Measurements from ENCODE around the gene ZC3H18.

Gene ZC3H18

GRCh38 chr16:88584676-88585075 is 14.5 kb downstream of the ZC3H18 start:
- no peak for DNase-seq

- no peak for DNase-seq
Measured at GRCh38 chr16:88585269-88585668, 15.1 kb downstream of the ZC3H18 start.

GRCh38 chr16:88585927-88586581 is 15.9 kb downstream of the ZC3H18 start:
- DNase-seq, result no peak

- DNase-seq, result no peak
Measured at GRCh38 chr16:88588148-88588547, 17.9 kb downstream of the ZC3H18 start.

GRCh38 chr16:88588754-88589153 is 18.6 kb downstream of the ZC3H18 start:
- no peak for DNase-seq

- DNase-seq, result no peak
Measured at GRCh38 chr16:88589441-88589840, 19.2 kb downstream of the ZC3H18 start.

DNA sequence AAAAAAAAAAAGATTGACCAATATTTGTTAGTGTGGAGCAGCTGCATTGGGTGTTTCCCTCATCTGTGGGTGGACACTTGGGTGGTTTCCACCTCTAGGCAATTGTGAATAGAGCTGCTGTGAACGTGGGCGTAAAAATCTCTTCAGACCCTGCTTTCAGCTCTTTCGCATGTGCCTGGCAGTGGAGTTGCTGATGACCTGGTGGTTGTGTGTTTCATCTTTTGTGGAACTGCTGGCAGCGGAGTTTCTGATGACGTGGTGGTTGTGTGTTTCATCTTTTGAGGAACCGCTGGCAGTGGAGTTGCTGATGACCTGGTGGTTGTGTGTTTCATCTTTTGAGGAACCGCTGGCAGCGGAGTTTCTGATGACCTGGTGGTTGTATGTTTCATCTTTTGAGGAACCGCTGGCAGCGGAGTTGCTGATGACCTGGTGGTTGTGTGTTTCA is 21.4 kb downstream of the ZC3H18 start:
- DNase-seq, result no peak

DNA sequence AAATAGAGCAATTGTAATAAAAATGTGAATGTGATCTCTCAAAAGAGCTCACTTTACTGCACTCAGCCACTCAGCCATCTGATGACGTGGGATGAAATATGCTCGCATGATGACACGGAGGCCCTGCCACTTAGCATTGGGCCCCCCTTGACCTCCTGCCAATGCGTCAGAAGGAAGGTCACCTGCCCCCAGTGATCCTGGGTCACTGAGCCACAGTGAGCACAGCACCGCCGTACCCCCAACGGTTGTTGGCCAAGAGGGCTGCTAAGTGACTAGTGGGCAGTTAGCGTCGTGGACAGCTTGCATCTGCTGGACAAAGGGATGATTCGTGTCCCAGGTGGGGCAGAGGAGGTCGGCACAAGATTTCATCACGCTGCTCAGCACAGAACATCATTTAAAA is 22.9 kb downstream of the ZC3H18 start:
- no peak for DNase-seq

DNA sequence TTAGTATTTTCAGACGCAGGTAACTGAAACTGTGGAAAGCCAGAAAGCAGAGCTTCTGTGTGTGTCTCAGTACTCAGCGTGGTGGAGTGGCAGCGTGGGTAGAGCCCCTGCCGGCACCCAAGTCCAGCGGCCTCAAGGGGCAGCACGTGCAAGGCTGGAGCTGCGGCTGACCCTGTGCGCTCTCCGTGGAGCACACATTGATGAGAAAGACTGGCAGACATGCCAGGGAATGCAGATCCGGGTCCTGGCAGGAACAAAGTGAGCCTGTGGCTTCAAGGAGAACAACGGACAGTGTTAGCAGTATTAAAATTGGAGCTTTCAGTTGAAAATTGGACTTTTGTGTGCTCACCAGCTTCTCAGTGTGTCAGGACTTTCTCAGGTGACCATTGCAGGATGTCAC is 23.3 kb downstream of the ZC3H18 start:
- DNase-seq, result no peak

GRCh38 chr16:88593910-88594309 is 23.7 kb downstream of the ZC3H18 start:
- no peak for DNase-seq

DNA sequence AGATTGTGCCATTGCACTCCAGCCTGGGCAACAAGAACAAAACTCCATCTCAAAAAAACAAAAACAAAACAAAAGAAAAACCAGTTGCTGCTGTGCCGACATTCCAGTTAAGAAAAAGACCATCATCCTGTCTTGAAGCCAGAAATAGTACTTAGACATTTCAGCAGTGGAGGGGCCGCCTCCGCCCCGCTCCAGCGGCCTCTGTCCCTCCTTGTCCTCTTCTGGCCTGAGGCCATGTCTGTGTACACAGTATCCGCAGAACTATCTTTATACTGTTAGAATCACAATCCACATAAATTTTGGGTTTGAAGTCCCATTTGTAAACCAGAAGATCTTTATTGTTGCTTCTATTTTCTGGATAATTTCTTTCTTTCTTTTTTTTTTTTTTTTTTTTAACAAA is 24.9 kb downstream of the ZC3H18 start:
- DNase-seq, result no peak

- DNase-seq, result no peak
Measured at GRCh38 chr16:88595921-88596320, 25.7 kb downstream of the ZC3H18 start.

DNA sequence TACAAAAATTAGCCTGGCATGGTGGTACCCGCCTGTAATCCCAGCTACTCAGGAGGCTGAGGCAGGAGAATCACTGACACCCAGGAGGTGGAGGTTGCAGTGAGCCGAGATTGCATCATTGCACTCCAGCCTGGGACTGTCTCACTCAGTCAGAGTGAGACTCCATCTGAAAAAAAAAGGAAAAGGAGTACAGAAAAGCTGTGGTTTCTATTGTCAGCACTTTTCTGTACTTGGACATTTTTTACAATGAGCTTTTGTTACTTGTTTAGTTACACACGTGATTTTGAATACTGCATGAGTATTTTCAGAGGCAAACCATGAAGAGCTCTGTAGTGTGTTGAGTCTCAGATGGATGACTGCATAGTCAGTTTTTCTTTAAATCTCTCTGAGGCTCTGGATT is 26.3 kb downstream of the ZC3H18 start:
- no peak for DNase-seq

GRCh38 chr16:88597856-88598491 is 27.8 kb downstream of the ZC3H18 start:
- DNase-seq, result peak; percentile 53

- no peak for DNase-seq
Measured at GRCh38 chr16:88599092-88599733, 29.0 kb downstream of the ZC3H18 start.

DNA sequence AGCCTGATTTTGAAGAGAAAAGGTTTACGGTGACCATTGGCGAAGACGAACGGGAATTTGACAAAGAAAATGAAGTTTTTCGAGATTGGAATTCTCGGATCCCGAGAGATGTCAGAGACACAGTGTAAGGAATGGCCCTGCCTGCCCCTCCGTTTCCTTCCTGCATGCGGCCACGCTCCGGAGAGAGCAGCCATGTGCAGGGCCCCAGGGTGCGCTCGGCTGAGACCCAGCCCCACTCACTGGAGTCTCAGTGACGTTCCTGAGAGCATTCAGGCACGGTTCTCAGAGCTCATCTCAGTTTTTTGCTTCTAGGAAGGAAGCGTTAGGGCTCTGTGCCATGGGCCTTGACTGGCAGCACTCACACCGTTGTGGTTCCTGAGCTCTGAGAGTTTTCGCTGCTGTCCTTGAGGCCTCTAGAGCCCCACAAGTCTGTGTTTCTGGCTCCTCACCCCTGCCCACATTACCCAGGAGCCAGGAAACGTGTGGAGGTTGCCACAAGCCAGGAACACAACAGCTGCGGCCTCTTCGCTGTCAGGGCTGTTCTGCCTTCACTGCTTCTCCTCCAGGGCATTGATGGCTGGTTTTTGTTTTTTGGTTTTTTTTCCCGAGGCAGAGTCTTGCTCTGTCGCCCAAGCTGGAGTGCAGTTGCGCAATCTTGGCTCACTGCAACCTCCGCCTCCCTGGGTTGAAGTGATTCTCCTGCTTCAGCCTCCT is 29.8 kb downstream of the ZC3H18 start:
- DNase-seq, result no peak

DNA sequence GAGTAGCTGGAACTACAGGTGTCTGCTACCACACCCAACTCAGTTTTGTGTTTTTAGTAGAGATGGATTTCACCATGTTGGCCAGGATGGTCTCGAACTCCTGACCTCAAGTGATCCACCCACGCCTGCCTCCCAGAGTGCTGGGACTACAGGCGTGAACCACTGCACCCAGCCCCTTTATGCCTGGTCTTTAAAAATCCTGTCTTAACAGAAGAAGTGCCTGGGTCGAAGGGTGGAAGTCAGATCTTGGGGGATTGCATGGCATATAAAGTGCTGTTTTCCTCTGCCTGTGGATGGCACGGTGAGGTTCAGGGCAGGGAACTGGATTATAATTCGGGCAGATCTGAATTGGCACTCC is 30.3 kb downstream of the ZC3H18 start:
- no peak for DNase-seq

DNA sequence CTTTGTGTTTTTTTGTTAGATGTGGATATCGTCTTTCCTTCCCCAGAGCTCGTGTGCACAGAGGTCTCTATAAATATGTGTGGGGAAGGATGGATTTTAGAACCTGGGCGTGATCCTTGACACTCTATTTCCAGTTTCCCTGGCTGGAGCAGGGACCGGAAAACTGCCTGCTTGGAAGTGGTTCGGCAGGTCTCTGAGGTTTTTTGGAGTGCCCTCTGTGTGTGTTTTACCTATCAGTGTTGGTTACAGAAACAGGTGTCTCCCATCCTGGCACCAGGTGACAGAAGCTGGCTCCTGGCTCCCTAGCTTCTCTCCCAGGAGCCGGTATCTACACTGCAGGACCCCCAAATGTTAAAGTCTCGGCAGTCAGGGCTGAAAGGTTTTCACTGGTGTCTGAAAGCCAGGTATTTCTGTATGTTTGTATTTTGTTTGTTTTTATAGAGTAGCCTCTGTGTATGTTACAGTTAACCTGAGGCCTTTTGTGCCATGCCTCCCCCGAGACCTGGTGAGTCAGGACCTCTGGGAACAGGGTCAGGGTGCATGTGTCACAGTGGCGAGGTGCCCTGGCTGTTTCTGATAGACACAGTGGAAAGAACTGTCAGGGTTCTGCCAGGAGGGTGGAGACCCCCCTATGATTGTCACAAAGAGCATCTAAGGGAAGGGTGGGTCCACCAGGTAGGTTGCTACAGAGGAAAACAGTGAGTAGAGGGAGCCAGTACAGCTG is 31.3 kb downstream of the ZC3H18 start:
- no peak for DNase-seq

- DNase-seq, result no peak
Measured at GRCh38 chr16:88602091-88602490, 31.9 kb downstream of the ZC3H18 start.

GRCh38 chr16:88605186-88606147 is 35.3 kb downstream of the ZC3H18 start:
- no peak for DNase-seq

DNA sequence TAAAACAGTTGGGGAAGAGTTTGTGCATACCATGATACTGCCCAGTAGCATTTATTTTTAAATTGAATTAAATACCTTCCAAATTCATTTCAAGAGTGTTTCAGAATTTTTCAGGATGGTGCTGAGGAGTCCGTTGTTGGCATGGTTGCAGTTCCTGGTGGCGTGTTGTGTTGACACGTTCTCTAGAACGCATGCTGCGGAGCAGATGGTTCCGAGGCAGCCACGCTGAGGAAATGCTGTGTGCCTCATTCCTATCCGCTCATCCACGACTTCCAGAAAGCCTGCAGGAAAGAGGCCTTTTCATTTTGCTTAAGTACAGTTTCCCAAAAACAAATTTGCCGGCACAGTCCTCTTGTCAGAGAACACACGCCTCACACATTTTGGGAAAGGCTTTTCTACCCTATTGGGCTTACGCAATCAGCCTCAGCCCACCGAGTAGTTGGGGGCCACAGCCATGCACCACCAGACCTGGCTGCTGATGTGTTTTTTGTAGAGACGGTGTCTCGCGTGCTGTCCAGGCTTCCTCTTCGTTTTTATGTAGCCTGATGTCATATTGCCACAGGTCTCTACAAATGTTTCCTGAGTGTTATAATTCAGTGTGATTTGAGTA is 36.0 kb downstream of the ZC3H18 start:
- DNase-seq, result no peak
